Measurements from ENCODE around the gene AKAP13. TPM values are rescaled to one million over a fixed set of nuclear protein-coding genes. Genes with fewer than 3 reads are reported as not detected.

Gene AKAP13
- polyA plus RNA-seq, 1 of the 3 experiments (the other 2 are of a cell fraction) = 8.4 TPM

- Histone ChIP-seq H3K9me3 (no peaks in the 10 kb centered on the region), H3K9ac (no peak overlapping the region), H3K4me2 (no peak overlapping the region), H4K20me1 (ENCODE audit: insufficient read depth) (peaks cover 5% of the 10 kb centered on the region; the same call in 1 of the 2 replicates), H3F3A (replicated peaks; ENCODE audit: insufficient read depth) (no peaks in the 10 kb centered on the region), H3K27me3 (ENCODE audit: insufficient read depth) (no peaks in the 10 kb centered on the region), H3K4me1 (ENCODE audit: control insufficient read depth in 1 of 2, insufficient read depth in 2 of 2, low read depth in 1 of 2, low read length in 1 of 2) (peaks cover 0 to 42% of the 10 kb centered on the region in 2 experiments; a peak in 1 of 4 replicates), H3K27ac (ENCODE audit: low read depth in 2 of 2, low read length in 1 of 2) (peak overlapping the region in 1 of 2 experiments; percentile 74; a peak in 2 of 4 replicates), H3K36me3 (replicated peaks in 1 of 2; ENCODE audit: control insufficient read depth in 1 of 2, insufficient read depth in 2 of 2, low read length in 1 of 2) (no peaks in the 10 kb centered on the region), H3K4me3 (ENCODE audit: low read depth in 2 of 2, low read length in 1 of 2) (no peak overlapping the region), H3K9me2 (no peaks in the 10 kb centered on the region), H3K79me2 (ENCODE audit: insufficient read depth) (peaks cover 67% of the 10 kb centered on the region; the same call in 1 of the 2 replicates), H2AFZ (ENCODE audit: low read depth) (no peak overlapping the region)
- POLR2A ChIA-PET = no interaction called here
- TF ChIP-seq GATA2 (CRISPR knock-in tag; IDR thresholded peaks at IDR 0.05) (no peak), RCOR1 (IDR thresholded peaks at IDR 0.05; ENCODE audit: low read length) (no peak)
- WGBS (ENCODE audit: low lambda C conversion rate) = 89% methylated on average over 1 of the region's 1 CpG
- DNase-seq = no peak
- CTCF ChIA-PET = interaction anchor here (0.9 to 2.1 kb wide), 4 partner anchors 9 to 61 kb away, joined by 3 to 10 read pairs (median 7); no protein-coding TSS in a partner anchor
Observed at GRCh38 chr15:85779249-85779648, 398.8 kb downstream of the AKAP13 start.

GRCh38 chr15:85780225-85780985 is 400.0 kb downstream of the AKAP13 start:
- no peak for TF ChIP-seq RCOR1 (IDR thresholded peaks at IDR 0.05; ENCODE audit: low read length)
- ChIA-PET POLR2A (no interaction called here), CTCF (interaction anchor here (0.9 kb wide), 1 partner anchor 52 kb away, joined by 3 read pairs; no protein-coding TSS in a partner anchor)
- Histone ChIP-seq H3K4me1 (ENCODE audit: control insufficient read depth in 1 of 2, insufficient read depth in 2 of 2, low read depth in 1 of 2, low read length in 1 of 2) (peaks cover 4 to 42% of the 10 kb centered on the region in 2 experiments; a peak in 2 of 4 replicates), H3K4me2 (no peak overlapping the region), H3K9me3 (no peaks in the 10 kb centered on the region), H3K79me2 (ENCODE audit: insufficient read depth) (peaks cover 74% of the 10 kb centered on the region), H3K27ac (ENCODE audit: low read depth in 2 of 2, low read length in 1 of 2) (peak overlapping the region in 1 of 2 experiments; percentile 74; a peak in 2 of 4 replicates), H3K4me3 (ENCODE audit: low read depth in 2 of 2, low read length in 1 of 2) (no peak overlapping the region), H3K36me3 (replicated peaks in 1 of 2; ENCODE audit: control insufficient read depth in 1 of 2, insufficient read depth in 2 of 2, low read length in 1 of 2) (no peaks in the 10 kb centered on the region), H3K9ac (no peak overlapping the region), H3F3A (replicated peaks; ENCODE audit: insufficient read depth) (peaks cover 6% of the 10 kb centered on the region), H3K9me2 (no peaks in the 10 kb centered on the region), H4K20me1 (ENCODE audit: insufficient read depth) (peaks cover 4% of the 10 kb centered on the region; the same call in 1 of the 2 replicates), H3K27me3 (ENCODE audit: insufficient read depth) (no peaks in the 10 kb centered on the region), H2AFZ (ENCODE audit: low read depth) (no peak overlapping the region)
- peak; percentile 58 for DNase-seq
- WGBS (ENCODE audit: low lambda C conversion rate) = 94% methylated on average over 8 of the region's 8 CpGs

DNA sequence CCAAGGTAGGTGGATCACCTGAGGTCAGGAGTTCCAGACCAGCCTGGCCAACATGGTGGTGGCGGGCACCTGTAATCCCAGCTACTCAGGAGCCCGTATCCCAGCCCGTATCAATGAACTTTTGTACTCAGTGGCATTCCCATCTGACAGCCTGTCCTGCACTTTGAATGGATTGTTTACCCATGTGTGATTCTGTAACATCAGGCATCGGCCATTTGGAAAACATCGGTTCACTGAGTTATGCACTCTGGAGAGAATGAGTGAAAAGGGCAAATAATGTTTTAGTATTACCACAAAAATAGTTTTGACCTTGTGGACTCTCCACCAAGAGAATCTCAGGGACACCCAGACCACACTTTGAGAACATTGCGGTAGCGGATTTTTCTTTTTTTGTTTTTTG is 400.7 kb downstream of the AKAP13 start:
- peaks cover 69% of the 10 kb centered on the region for H3K79me2 ChIP-seq (ENCODE audit: insufficient read depth)
- H4K20me1 ChIP-seq (ENCODE audit: insufficient read depth) = peaks cover 5% of the 10 kb centered on the region; the same call in 1 of the 2 replicates
- H3K4me1 ChIP-seq (ENCODE audit: control insufficient read depth in 1 of 2, insufficient read depth in 2 of 2, low read depth in 1 of 2, low read length in 1 of 2) = peaks cover 9 to 47% of the 10 kb centered on the region in 2 experiments; a peak in 3 of 4 replicates
- no peaks in the 10 kb centered on the region for H3K9me2 ChIP-seq
- no peak overlapping the region for H3K4me3 ChIP-seq (ENCODE audit: low read depth in 2 of 2, low read length in 1 of 2)
- ChIA-PET CTCF (no interaction called here), POLR2A (no interaction called here)
- no peak for DNase-seq
- WGBS (ENCODE audit: low lambda C conversion rate) = 97% methylated on average over 6 of the region's 7 CpGs
- H2AFZ ChIP-seq (ENCODE audit: low read depth) = no peak overlapping the region
- no peak overlapping the region for H3K9ac ChIP-seq
- no peaks in the 10 kb centered on the region for H3K27me3 ChIP-seq (ENCODE audit: insufficient read depth)
- H3K36me3 ChIP-seq (replicated peaks in 1 of 2; ENCODE audit: control insufficient read depth in 1 of 2, insufficient read depth in 2 of 2, low read length in 1 of 2) = no peaks in the 10 kb centered on the region
- H3F3A ChIP-seq (replicated peaks; ENCODE audit: insufficient read depth) = peaks cover 8% of the 10 kb centered on the region
- H3K9me3 ChIP-seq = no peaks in the 10 kb centered on the region
- peak overlapping the region in 1 of 2 experiments; percentile 74; a peak in 2 of 4 replicates for H3K27ac ChIP-seq (ENCODE audit: low read depth in 2 of 2, low read length in 1 of 2)
- H3K4me2 ChIP-seq = no peak overlapping the region
- no peak for TF ChIP-seq SMC3 (IDR thresholded peaks at IDR 0.05; ENCODE audit: low read depth, low read length)
- TF ChIP-seq, protein P1, sequence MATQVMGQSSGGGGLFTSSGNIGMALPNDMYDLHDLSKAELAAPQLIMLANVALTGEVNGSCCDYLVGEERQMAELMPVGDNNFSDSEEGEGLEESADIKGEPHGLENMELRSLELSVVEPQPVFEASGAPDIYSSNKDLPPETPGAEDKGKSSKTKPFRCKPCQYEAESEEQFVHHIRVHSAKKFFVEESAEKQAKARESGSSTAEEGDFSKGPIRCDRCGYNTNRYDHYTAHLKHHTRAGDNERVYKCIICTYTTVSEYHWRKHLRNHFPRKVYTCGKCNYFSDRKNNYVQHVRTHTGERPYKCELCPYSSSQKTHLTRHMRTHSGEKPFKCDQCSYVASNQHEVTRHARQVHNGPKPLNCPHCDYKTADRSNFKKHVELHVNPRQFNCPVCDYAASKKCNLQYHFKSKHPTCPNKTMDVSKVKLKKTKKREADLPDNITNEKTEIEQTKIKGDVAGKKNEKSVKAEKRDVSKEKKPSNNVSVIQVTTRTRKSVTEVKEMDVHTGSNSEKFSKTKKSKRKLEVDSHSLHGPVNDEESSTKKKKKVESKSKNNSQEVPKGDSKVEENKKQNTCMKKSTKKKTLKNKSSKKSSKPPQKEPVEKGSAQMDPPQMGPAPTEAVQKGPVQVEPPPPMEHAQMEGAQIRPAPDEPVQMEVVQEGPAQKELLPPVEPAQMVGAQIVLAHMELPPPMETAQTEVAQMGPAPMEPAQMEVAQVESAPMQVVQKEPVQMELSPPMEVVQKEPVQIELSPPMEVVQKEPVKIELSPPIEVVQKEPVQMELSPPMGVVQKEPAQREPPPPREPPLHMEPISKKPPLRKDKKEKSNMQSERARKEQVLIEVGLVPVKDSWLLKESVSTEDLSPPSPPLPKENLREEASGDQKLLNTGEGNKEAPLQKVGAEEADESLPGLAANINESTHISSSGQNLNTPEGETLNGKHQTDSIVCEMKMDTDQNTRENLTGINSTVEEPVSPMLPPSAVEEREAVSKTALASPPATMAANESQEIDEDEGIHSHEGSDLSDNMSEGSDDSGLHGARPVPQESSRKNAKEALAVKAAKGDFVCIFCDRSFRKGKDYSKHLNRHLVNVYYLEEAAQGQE (IDR thresholded peaks at IDR 0.05; ENCODE audit: low read depth, low read length) = no peak
- TF ChIP-seq RFX5 (IDR thresholded peaks at IDR 0.05; ENCODE audit: low read length) = no peak
- TF ChIP-seq PBX3 (IDR thresholded peaks at IDR 0.05) = no peak
- TF ChIP-seq, protein P2, sequence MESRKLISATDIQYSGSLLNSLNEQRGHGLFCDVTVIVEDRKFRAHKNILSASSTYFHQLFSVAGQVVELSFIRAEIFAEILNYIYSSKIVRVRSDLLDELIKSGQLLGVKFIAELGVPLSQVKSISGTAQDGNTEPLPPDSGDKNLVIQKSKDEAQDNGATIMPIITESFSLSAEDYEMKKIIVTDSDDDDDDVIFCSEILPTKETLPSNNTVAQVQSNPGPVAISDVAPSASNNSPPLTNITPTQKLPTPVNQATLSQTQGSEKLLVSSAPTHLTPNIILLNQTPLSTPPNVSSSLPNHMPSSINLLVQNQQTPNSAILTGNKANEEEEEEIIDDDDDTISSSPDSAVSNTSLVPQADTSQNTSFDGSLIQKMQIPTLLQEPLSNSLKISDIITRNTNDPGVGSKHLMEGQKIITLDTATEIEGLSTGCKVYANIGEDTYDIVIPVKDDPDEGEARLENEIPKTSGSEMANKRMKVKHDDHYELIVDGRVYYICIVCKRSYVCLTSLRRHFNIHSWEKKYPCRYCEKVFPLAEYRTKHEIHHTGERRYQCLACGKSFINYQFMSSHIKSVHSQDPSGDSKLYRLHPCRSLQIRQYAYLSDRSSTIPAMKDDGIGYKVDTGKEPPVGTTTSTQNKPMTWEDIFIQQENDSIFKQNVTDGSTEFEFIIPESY (IDR thresholded peaks at IDR 0.05; ENCODE audit: borderline replicate concordance, low read depth) = no peak
- no peak for TF ChIP-seq RXRA (IDR thresholded peaks at IDR 0.05; ENCODE audit: borderline replicate concordance, low read depth)
- no peak for TF ChIP-seq TCF12 (IDR thresholded peaks at IDR 0.05)
- TF ChIP-seq, protein P3, sequence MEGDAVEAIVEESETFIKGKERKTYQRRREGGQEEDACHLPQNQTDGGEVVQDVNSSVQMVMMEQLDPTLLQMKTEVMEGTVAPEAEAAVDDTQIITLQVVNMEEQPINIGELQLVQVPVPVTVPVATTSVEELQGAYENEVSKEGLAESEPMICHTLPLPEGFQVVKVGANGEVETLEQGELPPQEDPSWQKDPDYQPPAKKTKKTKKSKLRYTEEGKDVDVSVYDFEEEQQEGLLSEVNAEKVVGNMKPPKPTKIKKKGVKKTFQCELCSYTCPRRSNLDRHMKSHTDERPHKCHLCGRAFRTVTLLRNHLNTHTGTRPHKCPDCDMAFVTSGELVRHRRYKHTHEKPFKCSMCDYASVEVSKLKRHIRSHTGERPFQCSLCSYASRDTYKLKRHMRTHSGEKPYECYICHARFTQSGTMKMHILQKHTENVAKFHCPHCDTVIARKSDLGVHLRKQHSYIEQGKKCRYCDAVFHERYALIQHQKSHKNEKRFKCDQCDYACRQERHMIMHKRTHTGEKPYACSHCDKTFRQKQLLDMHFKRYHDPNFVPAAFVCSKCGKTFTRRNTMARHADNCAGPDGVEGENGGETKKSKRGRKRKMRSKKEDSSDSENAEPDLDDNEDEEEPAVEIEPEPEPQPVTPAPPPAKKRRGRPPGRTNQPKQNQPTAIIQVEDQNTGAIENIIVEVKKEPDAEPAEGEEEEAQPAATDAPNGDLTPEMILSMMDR (IDR thresholded peaks at IDR 0.05) = no peak
- no peak for TF ChIP-seq POLR2AphosphoS5 (IDR thresholded peaks at IDR 0.05; ENCODE audit: low read depth, low read length)

Data from SK-N-SH (cell line).